NCI-H226 (cell line): Measurements from ENCODE around the gene HK2.
"Not testable (repeated sequence)": the region's sequence is repeated elsewhere in the genome, so short reads cannot be mapped to it uniquely, and the experiment has no call there.

Experiments
- DNase-seq: peaks from one replicate; pipeline ENCODE4 v3.0.0-alpha.2; 2015

HK2 gene

GRCh38 chr2:74835831-74836674 is 2.1 kb downstream of the HK2 start:
- DNase-seq: no peak

- no peak for DNase-seq
These were observed 2.9 kb downstream of the HK2 start for GRCh38 chr2:74836675-74837401.

GRCh38 chr2:74841641-74842040 is 7.7 kb downstream of the HK2 start:
- DNase-seq: no peak

GRCh38 chr2:74843433-74843832 is 9.5 kb downstream of the HK2 start:
- peak; percentile 90 for DNase-seq

- no peak for DNase-seq
These were observed 10.0 kb downstream of the HK2 start for GRCh38 chr2:74843899-74844298.

- DNase-seq: no peak
These were observed 10.8 kb downstream of the HK2 start for GRCh38 chr2:74844752-74845151.

GRCh38 chr2:74845217-74845751 is 11.4 kb downstream of the HK2 start:
- peak; percentile 95 for DNase-seq

- peak; percentile 67 for DNase-seq
These were observed 12.1 kb downstream of the HK2 start for GRCh38 chr2:74845991-74846390.

- no peak for DNase-seq
These were observed 12.6 kb downstream of the HK2 start for GRCh38 chr2:74846481-74846880.

GRCh38 chr2:74847070-74847858 is 13.3 kb downstream of the HK2 start:
- DNase-seq: no peak

- DNase-seq: peak; percentile 98
These were observed 15.4 kb downstream of the HK2 start for GRCh38 chr2:74849228-74849892.

- DNase-seq: no peak
These were observed 16.7 kb downstream of the HK2 start for GRCh38 chr2:74850496-74851190.

GRCh38 chr2:74851191-74851566 is 17.3 kb downstream of the HK2 start:
- peak; percentile 61 for DNase-seq

GRCh38 chr2:74853360-74853759 is 19.4 kb downstream of the HK2 start:
- not testable (repeated sequence) for DNase-seq

- no peak for DNase-seq
These were observed 20.5 kb downstream of the HK2 start for GRCh38 chr2:74854401-74854800.

- not testable (repeated sequence) for DNase-seq
These were observed 21.3 kb downstream of the HK2 start for GRCh38 chr2:74855114-74855707.

- no peak for DNase-seq
These were observed 22.2 kb downstream of the HK2 start for GRCh38 chr2:74856004-74856578.

- no peak for DNase-seq
These were observed 22.7 kb downstream of the HK2 start for GRCh38 chr2:74856599-74856998.

GRCh38 chr2:74857215-74857614 is 23.3 kb downstream of the HK2 start:
- no peak for DNase-seq

- no peak for DNase-seq
These were observed 23.8 kb downstream of the HK2 start for GRCh38 chr2:74857725-74858124.

- no peak for DNase-seq
These were observed 24.4 kb downstream of the HK2 start for GRCh38 chr2:74858281-74858680.
